Measurements from ENCODE around the gene CHAC1. TPM values are rescaled to one million over a fixed set of nuclear protein-coding genes. Genes with fewer than 3 reads are reported as not detected.

CHAC1 gene
- polyA plus RNA-seq, 2 of the 4 experiments (the other 2 are of a cell fraction), result 4.9 to 22.2 TPM

GRCh38 chr15:40914486-40914885 lies 38.8 kb upstream of the CHAC1 start:
- Histone ChIP-seq H3K9me3 (no peaks in the 10 kb centered on the region), H3K27ac (no peak overlapping the region), H3K4me1 (peaks cover 6% of the 10 kb centered on the region; the same call in 2 of the 3 replicates), H3K4me2 (no peak overlapping the region), H3K4me3 (no peak overlapping the region)
- WGBS (ENCODE audit: missing lambda C conversion rate), result 48% methylated on average over 8 of the region's 8 CpGs
- FAIRE-seq, result no peak
- peak; percentile 28 to 46; a peak in 4 of 5 replicates for TF ChIP-seq RAD21 (conservative IDR thresholded peaks at IDR 0.05 in 1 of 2, IDR thresholded peaks at IDR 0.05 in 1 of 2)
- no peak for TF ChIP-seq TFCP2L1 (CRISPR knock-in tag; IDR thresholded peaks at IDR 0.05)
- no peak for TF ChIP-seq KDM5A (IDR thresholded peaks at IDR 0.05)
- TF ChIP-seq HOXA7 (CRISPR knock-in tag; IDR thresholded peaks at IDR 0.05), result no peak
- TF ChIP-seq CTCF (IDR thresholded peaks at IDR 0.05), result peak; percentile 18; the same call in 1 of the 3 replicates
- no peak for TF ChIP-seq BHLHE40 (IDR thresholded peaks at IDR 0.05; ENCODE audit: low read depth, low read length)
- TF ChIP-seq MYC (IDR thresholded peaks at IDR 0.05; ENCODE audit: borderline replicate concordance, low read length), result no peak
- no peak for TF ChIP-seq ESRRA (IDR thresholded peaks at IDR 0.05; ENCODE audit: borderline replicate concordance, low read length)
- TF ChIP-seq JUN (IDR thresholded peaks at IDR 0.05), result no peak
- TF ChIP-seq MAZ (IDR thresholded peaks at IDR 0.05; ENCODE audit: borderline replicate concordance, low read depth, low read length), result no peak
- DNase-seq (ENCODE audit: low read depth in 1 of 2, low spot score in 1 of 2), result no peak
- CTCF ChIA-PET, result interaction anchor here (1.1 to 4.2 kb wide), 4 partner anchors 10 to 27 kb away, joined by 3 to 44 read pairs (median 14); partner anchors contain the start of genes DLL4 and VPS18
- POLR2A ChIA-PET, result no interaction called here
- peak in 1 of 2 experiments; percentile 52; a peak in 3 of 6 replicates for ATAC-seq

- FAIRE-seq, result no peak
- H3K4me3 ChIP-seq, result no peak overlapping the region
- TF ChIP-seq CHD2 (IDR thresholded peaks at IDR 0.05; ENCODE audit: low read length, partially characterized antibody) (no peak), USF2 (IDR thresholded peaks at IDR 0.05) (no peak), JUN (IDR thresholded peaks at IDR 0.05) (no peak), FOXS1 (CRISPR knock-in tag; IDR thresholded peaks at IDR 0.05) (no peak), HMGXB4 (CRISPR knock-in tag; IDR thresholded peaks at IDR 0.05; ENCODE audit: borderline replicate concordance) (no peak), EHF (CRISPR knock-in tag; IDR thresholded peaks at IDR 0.05) (no peak), MAFK (IDR thresholded peaks at IDR 0.05; ENCODE audit: partially characterized antibody) (no peak), TFCP2L1 (CRISPR knock-in tag; IDR thresholded peaks at IDR 0.05) (no peak), E2F6 (IDR thresholded peaks at IDR 0.05; ENCODE audit: borderline replicate concordance, low read depth) (no peak), NFE2L2 (conservative IDR thresholded peaks at IDR 0.05; ENCODE audit: low read length) (no peak), SMC3 (IDR thresholded peaks at IDR 0.05) (no peak)
- H3K4me2 ChIP-seq, result no peak overlapping the region
- no peaks in the 10 kb centered on the region for H3K9me3 ChIP-seq
- ChIA-PET CTCF (interaction anchor here (0.6 to 4.2 kb wide), 6 partner anchors 10 to 103 kb away, joined by 3 to 44 read pairs (median 8); partner anchors contain the start of genes DLL4 and VPS18), POLR2A (no interaction called here)
- no peak overlapping the region for H3K27ac ChIP-seq
- no peak for DNase-seq (ENCODE audit: low read depth in 1 of 2, low spot score in 1 of 2)
- H3K4me1 ChIP-seq, result no peaks in the 10 kb centered on the region
- 75% methylated on average over 9 of the region's 12 CpGs for WGBS (ENCODE audit: missing lambda C conversion rate)
- ATAC-seq, result no peak
Observed at GRCh38 chr15:40915116-40915661, 38.1 kb upstream of the CHAC1 start.
